IMR-90 (cell line): ENCODE measurements around the gene SHISA6. TPM values are rescaled to one million over a fixed set of nuclear protein-coding genes. Genes with fewer than 3 reads are reported as not detected.

Experiments used
- ATAC-seq: fragments of 200-7000 bp; cut with Tn5 transposase; 2 replicates; pipeline ENCODE4 v1.9.1; 2020; ENCODE audit warnings: low read depth, mild to moderate bottlenecking, moderate library complexity
- BruUV-seq: library from RNA; stranded (reverse); fragments of 400-500 nt; replicated peaks from 2 replicates; lab custom pipeline; 2021; lab: Mats Ljungman, UMichigan
- CTCF ChIA-PET: fragments of 300-600 bp; formaldehyde crosslinking; extraction: SDS; loops from one replicate; lab custom pipeline; 2021; ENCODE audit warnings: antibody characterized with exemption; lab: Yijun Ruan, JAX
- POLR2A ChIA-PET: fragments of 300-600 bp; sonication (Branson Sonifier 250); formaldehyde crosslinking; loops from one replicate; lab custom pipeline; 2022; ENCODE audit warnings: antibody characterized with exemption; ENCODE audit not compliant: unreplicated experiment; lab: Charles Lee
- DNase-seq: peaks from one replicate; pipeline ENCODE4 v3.0.0; 2013
- H2AFZ ChIP-seq: replicated peaks from 2 replicates; pipeline ENCODE3; 2013; ENCODE audit warnings: low read length, mild to moderate bottlenecking; ENCODE audit not compliant: poor library complexity
- H2AK5ac ChIP-seq: 2 replicates; pipeline ENCODE4 v1.6.1; 2013; ENCODE audit warnings: low read depth, low read length, inconsistent platforms
- H2AK9ac ChIP-seq: replicated peaks from 2 replicates; pipeline ENCODE3; 2013; ENCODE audit warnings: mild to moderate bottlenecking, low read depth, low read length, moderate library complexity; ENCODE audit not compliant: poor library complexity
- H2BK120ac ChIP-seq: 2 replicates; pipeline ENCODE4 v1.6.1; 2013; ENCODE audit warnings: low read depth, low read length, inconsistent platforms
- H2BK15ac ChIP-seq: 3 replicates; pipeline ENCODE4 v1.6.1; 2013; ENCODE audit warnings: low read depth, low read length, inconsistent platforms
- H2BK20ac ChIP-seq: 2 replicates; pipeline ENCODE4 v1.6.1; 2013; ENCODE audit warnings: low read depth, mild to moderate bottlenecking, inconsistent platforms, low read length, moderate library complexity
- H2BK5ac ChIP-seq: 2 replicates; pipeline ENCODE4 v1.6.1; 2013; ENCODE audit warnings: mild to moderate bottlenecking, low read depth, low read length, inconsistent platforms; ENCODE audit not compliant: poor library complexity, severe bottlenecking
- H3K14ac ChIP-seq: replicated peaks from 2 replicates; pipeline ENCODE4 v1.6.1; 2013; ENCODE audit warnings: low read depth, low read length, inconsistent platforms
- H3K18ac ChIP-seq: 2 replicates; pipeline ENCODE4 v1.6.1; 2013; ENCODE audit warnings: low read depth, low read length, control low read depth
- H3K23ac ChIP-seq: 2 replicates; pipeline ENCODE4 v1.6.1; 2013; ENCODE audit warnings: low read depth, low read length, inconsistent platforms
- H3K27ac ChIP-seq: 2 replicates; pipeline ENCODE4 v1.5.1; 2013; ENCODE audit warnings: mild to moderate bottlenecking, control low read depth, low read length; ENCODE audit not compliant: insufficient read depth
- H3K27me3 ChIP-seq: 2 replicates; pipeline ENCODE4 v1.6.1; 2013; ENCODE audit warnings: low read length; ENCODE audit not compliant: control insufficient read depth, insufficient read depth
- H3K36me3 ChIP-seq: 2 replicates; pipeline ENCODE4 v1.6.1; 2013; ENCODE audit warnings: low read length, mixed read lengths; ENCODE audit not compliant: control insufficient read depth, insufficient read depth
- H3K4ac ChIP-seq: 2 replicates; pipeline ENCODE4 v1.6.1; 2013; ENCODE audit warnings: low read depth, low read length, inconsistent platforms
- H3K4me1 ChIP-seq: 2 replicates; pipeline ENCODE4 v1.6.1; 2013; ENCODE audit warnings: low read length, mixed read lengths; ENCODE audit not compliant: control insufficient read depth, insufficient read depth
- H3K4me2 ChIP-seq: 2 replicates; pipeline ENCODE4 v1.6.1; 2013; ENCODE audit warnings: low read depth, mild to moderate bottlenecking, control low read depth, low read length, moderate library complexity
- H3K4me3 ChIP-seq: 2 replicates; pipeline ENCODE4 v1.5.1; 2013; ENCODE audit warnings: low read depth, mild to moderate bottlenecking, control low read depth, low read length, moderate library complexity; ENCODE audit not compliant: insufficient read depth
- H3K56ac ChIP-seq: 2 replicates; pipeline ENCODE4 v1.6.1; 2013; ENCODE audit warnings: low read length, inconsistent platforms; ENCODE audit not compliant: insufficient read depth; ENCODE audit errors: extremely low read depth
- H3K79me1 ChIP-seq, 2 experiments: 2 replicates each; pipeline ENCODE4 v1.6.1; 2013; ENCODE audit warnings: low read length in 2 of 2, inconsistent platforms in 1 of 2, low read depth in 1 of 2
- H3K9ac ChIP-seq: 2 replicates; pipeline ENCODE4 v1.6.1; 2013; ENCODE audit warnings: low read depth, low read length, control low read depth
- H3K9me1 ChIP-seq: 2 replicates; pipeline ENCODE4 v1.6.1; 2013; ENCODE audit warnings: low read length, inconsistent platforms; ENCODE audit not compliant: insufficient read depth
- H3K9me3 ChIP-seq: 2 replicates; pipeline ENCODE4 v1.6.1; 2013; ENCODE audit warnings: low read length; ENCODE audit not compliant: control insufficient read depth, insufficient read depth
- H4K20me1 ChIP-seq: 2 replicates; pipeline ENCODE4 v1.6.1; 2013; ENCODE audit warnings: low read length, inconsistent platforms; ENCODE audit not compliant: insufficient read depth
- H4K5ac ChIP-seq: 2 replicates; pipeline ENCODE4 v1.6.1; 2013; ENCODE audit warnings: mild to moderate bottlenecking, low read depth, low read length, control low read depth
- H4K8ac ChIP-seq, 2 experiments: 2 replicates each; pipeline ENCODE4 v1.6.1; 2013; ENCODE audit warnings: low read depth in 2 of 2, low read length in 2 of 2, control low read depth in 1 of 2, inconsistent platforms in 1 of 2
- H4K91ac ChIP-seq: 2 replicates; pipeline ENCODE4 v1.6.1; 2013; ENCODE audit warnings: low read depth, low read length, inconsistent platforms; ENCODE audit not compliant: insufficient read depth
- MXI1 ChIP-seq: IDR thresholded peaks from 2 replicates; pipeline ENCODE4 v1.6.1; 2012; ENCODE audit warnings: low read depth, mild to moderate bottlenecking, low read length, moderate library complexity, borderline replicate concordance
- WGBS, 2 experiments: methylation state at CpG; one replicate each; pipeline versions ENCODE4 v1.1.5 to v1.1.7; 2013; ENCODE audit warnings: missing lambda C conversion rate in 2 of 2; ENCODE audit not compliant: insufficient read length in 1 of 2; ENCODE audit errors: extremely low coverage in 2 of 2; 5-methylcytosine and 5-hydroxymethylcytosine counted together
- dilution Hi-C: fragments of 300-500 bp; cut with HindIII; formaldehyde crosslinking; loops from one replicate; pipeline ENCODE4 v1.14.3; 2018; ENCODE audit warnings: low sequenced_read_pairs; ENCODE audit not compliant: unreplicated experiment
- in situ Hi-C: fragments of 300-500 bp; cut with MboI; formaldehyde crosslinking; loops from 3 replicates; pipeline ENCODE4 v1.14.3; 2019; ENCODE audit warnings: low sequenced_read_pairs, inconsistent platforms, mixed read lengths
- intact Hi-C: fragments of 100-400 bp; cut with micrococcal nuclease; formaldehyde crosslinking; loops from 2 replicates; pipeline ENCODE4 v1.10.0; 2022
- polyA plus RNA-seq, 3 experiments: library from polyadenylated mRNA; depleted of rRNA; stranded (reverse); fragments of >200 nt; gene quantifications; 2 replicates each; pipeline ENCODE4 v1.2.3, GENCODE V29; 2012; ENCODE audit warnings: low replicate concordance in 1 of 3
- total RNA-seq: library from RNA; depleted of rRNA; stranded (reverse); fragments of >200 nt; gene quantifications from 2 replicates; pipeline ENCODE4 v1.2.3, GENCODE V29; 2012
- TF ChIP-seq, protein P1 (sequence below): fragments of 150-350 bp; IDR thresholded peaks from 2 replicates; pipeline ENCODE4 v1.6.1; 2016; ENCODE audit warnings: low read depth, mild to moderate bottlenecking, low read length, moderate library complexity, borderline replicate concordance

Gene SHISA6
- total and polyA plus RNA-seq, 2 of the 4 experiments (the other 2 are of a cell fraction): not detected

DNA sequence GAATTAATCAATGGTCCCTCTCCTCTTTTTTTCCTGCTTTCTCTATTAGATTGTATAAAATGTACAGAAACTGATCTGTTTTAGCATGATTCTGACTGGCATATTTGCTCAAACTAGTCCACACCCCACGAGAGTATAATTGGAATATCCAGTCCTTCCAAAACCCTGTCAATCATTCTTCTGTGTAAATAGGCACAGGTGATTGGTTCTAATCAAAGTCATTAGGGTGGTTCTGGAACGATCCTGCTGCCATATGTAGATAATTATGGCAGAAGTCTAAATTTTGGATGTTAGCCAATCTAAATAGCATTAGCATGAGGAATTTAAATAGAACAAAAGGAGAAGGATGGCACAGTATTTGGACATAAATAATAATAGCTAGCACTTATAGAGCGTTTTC is 165.7 kb downstream of the SHISA6 start:
- Histone ChIP-seq H4K91ac (no peak overlapping the region), H2AK9ac (no peak overlapping the region), H3K9me3 (peaks cover 25% of the 10 kb centered on the region), H2AFZ (no peak overlapping the region), H3K23ac (no peak overlapping the region), H3K4me2 (no peak overlapping the region), H4K20me1 (no peaks in the 10 kb centered on the region), H2BK120ac (no peak overlapping the region), H3K27me3 (no peaks in the 10 kb centered on the region), H4K5ac (no peak overlapping the region), H2BK5ac (no peak overlapping the region), H3K27ac (no peak overlapping the region), H3K18ac (no peak overlapping the region), H3K56ac (no peak overlapping the region), H3K79me1 (no peaks in the 10 kb centered on the region), H3K14ac (no peak overlapping the region), H3K36me3 (no peaks in the 10 kb centered on the region), H3K9ac (no peak overlapping the region), H3K9me1 (no peaks in the 10 kb centered on the region), H3K4me1 (no peaks in the 10 kb centered on the region), H4K8ac (no peak overlapping the region), H3K4ac (no peak overlapping the region), H2BK20ac (no peak overlapping the region), H2BK15ac (no peak overlapping the region), H2AK5ac (no peak overlapping the region), H3K4me3 (no peak overlapping the region)
- no CpG with 5 or more reads among the region's 3 CpGs for WGBS, 2 experiments
- in situ Hi-C loops (no loop called here), dilution Hi-C loops (no loop called here), intact Hi-C loops (no loop called here)
- BruUV-seq: no TSS peak
- TF ChIP-seq, protein P1, sequence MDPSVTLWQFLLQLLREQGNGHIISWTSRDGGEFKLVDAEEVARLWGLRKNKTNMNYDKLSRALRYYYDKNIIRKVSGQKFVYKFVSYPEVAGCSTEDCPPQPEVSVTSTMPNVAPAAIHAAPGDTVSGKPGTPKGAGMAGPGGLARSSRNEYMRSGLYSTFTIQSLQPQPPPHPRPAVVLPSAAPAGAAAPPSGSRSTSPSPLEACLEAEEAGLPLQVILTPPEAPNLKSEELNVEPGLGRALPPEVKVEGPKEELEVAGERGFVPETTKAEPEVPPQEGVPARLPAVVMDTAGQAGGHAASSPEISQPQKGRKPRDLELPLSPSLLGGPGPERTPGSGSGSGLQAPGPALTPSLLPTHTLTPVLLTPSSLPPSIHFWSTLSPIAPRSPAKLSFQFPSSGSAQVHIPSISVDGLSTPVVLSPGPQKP: no peak
- no peak for TF ChIP-seq MXI1
- ChIA-PET CTCF (no interaction called here), POLR2A (no interaction called here)
- DNase-seq (no peak), ATAC-seq (no peak)
